ENCODE measurements around the gene CAPN3.

CAPN3 gene

GRCh38 chr15:42358141-42358540 is 1.2 kb upstream of the CAPN3 start:
- no peak for DNase-seq

- DNase-seq: no peak
Observed at GRCh38 chr15:42359985-42360384, 684 bp downstream of the CAPN3 start.

GRCh38 chr15:42360535-42361112 is 1.3 kb downstream of the CAPN3 start:
- DNase-seq: no peak

GRCh38 chr15:42363487-42363886 is 4.2 kb downstream of the CAPN3 start:
- no peak for DNase-seq

- no peak for DNase-seq
Observed at GRCh38 chr15:42363942-42364341, 4.6 kb downstream of the CAPN3 start.

GRCh38 chr15:42364529-42364928 is 5.2 kb downstream of the CAPN3 start:
- DNase-seq: no peak

- no peak for DNase-seq
Observed at GRCh38 chr15:42365921-42366550, 6.7 kb downstream of the CAPN3 start.

- peak; percentile 5 for DNase-seq
Observed at GRCh38 chr15:42367041-42367440, 7.7 kb downstream of the CAPN3 start.

- no peak for DNase-seq
Observed at GRCh38 chr15:42368096-42368495, 8.8 kb downstream of the CAPN3 start.

GRCh38 chr15:42371096-42371495 is 11.8 kb downstream of the CAPN3 start:
- DNase-seq: no peak

GRCh38 chr15:42373274-42373673 is 14.0 kb downstream of the CAPN3 start:
- no peak for DNase-seq

- no peak for DNase-seq
Observed at GRCh38 chr15:42373936-42374335, 14.6 kb downstream of the CAPN3 start.

GRCh38 chr15:42374810-42375209 is 15.5 kb downstream of the CAPN3 start:
- DNase-seq: no peak

GRCh38 chr15:42375252-42375651 is 16.0 kb downstream of the CAPN3 start:
- no peak for DNase-seq

GRCh38 chr15:42375941-42376340 is 16.6 kb downstream of the CAPN3 start:
- DNase-seq: no peak

GRCh38 chr15:42378011-42378410 is 18.7 kb downstream of the CAPN3 start:
- no peak for DNase-seq

- no peak for DNase-seq
Observed at GRCh38 chr15:42384597-42384996, 25.3 kb downstream of the CAPN3 start.

- peak; percentile 7 for DNase-seq
Observed at GRCh38 chr15:42385206-42385979, 26.1 kb downstream of the CAPN3 start.

- no peak for DNase-seq
Observed at GRCh38 chr15:42385980-42386700, 26.8 kb downstream of the CAPN3 start.

GRCh38 chr15:42387603-42388002 is 28.3 kb downstream of the CAPN3 start:
- DNase-seq: no peak

- DNase-seq: no peak
Observed at GRCh38 chr15:42392309-42393024, 33.2 kb downstream of the CAPN3 start.

- no peak for DNase-seq
Observed at GRCh38 chr15:42394106-42394505, 34.8 kb downstream of the CAPN3 start.

- no peak for DNase-seq
Observed at GRCh38 chr15:42395838-42396237, 36.5 kb downstream of the CAPN3 start.
